H1 (cell line): ENCODE results near the gene RNF38. TPM values are rescaled to one million over a fixed set of nuclear protein-coding genes. Genes with fewer than 3 reads are reported as not detected.

Experiments used
- BRCA1 ChIP-seq: IDR thresholded peaks from 2 replicates; pipeline ENCODE4 v1.6.1; 2012; ENCODE audit warnings: low read depth, low read length, improper control_type of control experiment
- CREB1 ChIP-seq: IDR thresholded peaks from 2 replicates; pipeline ENCODE4 v1.6.1; 2012; ENCODE audit warnings: inconsistent platforms
- EZH2 ChIP-seq: fragments of 200-600 bp; sonication (generic); IDR thresholded peaks from 2 replicates; pipeline ENCODE4 v1.7.1; 2012; ENCODE audit warnings: low read depth, mild to moderate bottlenecking, moderate library complexity, low read length, inconsistent platforms; ENCODE audit not compliant: severe bottlenecking
- GABPA ChIP-seq: IDR thresholded peaks from 2 replicates; pipeline ENCODE4 v1.6.1; 2011; ENCODE audit warnings: mild to moderate bottlenecking, low read length, moderate library complexity, borderline replicate concordance; ENCODE audit not compliant: insufficient read depth
- KDM4A ChIP-seq: IDR thresholded peaks from one replicate; pipeline ENCODE4 v1.7.1; 2012; ENCODE audit warnings: low read depth, mild to moderate bottlenecking, moderate library complexity, low read length, inconsistent platforms; ENCODE audit not compliant: severe bottlenecking
- MAFK ChIP-seq: IDR thresholded peaks from 2 replicates; pipeline ENCODE4 v1.6.1; 2012; ENCODE audit warnings: low read depth, mild to moderate bottlenecking, improper control_type of control experiment, low read length
- NRF1 ChIP-seq: IDR thresholded peaks from 2 replicates; pipeline ENCODE4 v1.6.1; 2011; ENCODE audit warnings: mild to moderate bottlenecking, low read depth, low read length, improper control_type of control experiment
- SP4 ChIP-seq: IDR thresholded peaks from 2 replicates; pipeline ENCODE4 v1.6.1; 2012; ENCODE audit warnings: low read length, inconsistent platforms
- SRF ChIP-seq: IDR thresholded peaks from 2 replicates; pipeline ENCODE4 v1.6.1; 2011; ENCODE audit warnings: mild to moderate bottlenecking, low read depth, low read length, moderate library complexity
- TEAD4 ChIP-seq: IDR thresholded peaks from 2 replicates; pipeline ENCODE4 v1.6.1; 2012; ENCODE audit warnings: low read depth, low read length, inconsistent platforms, mixed read lengths
- polyA plus RNA-seq, 7 experiments: library from polyadenylated mRNA; depleted of rRNA in 3 of 7; stranded (reverse) in 5 of 7; unstranded in 2 of 7; fragments of >200 nt in 5 of 7; fragments of 200-250 nt in 2 of 7; gene quantifications; 1 replicate in 5 of 7; 2 replicates in 1 of 7; 4 replicates in 1 of 7; pipeline versions ENCODE4 v1.2.1 to v1.2.3, GENCODE V29; 2011 to 2013; ENCODE audit warnings: missing spikeins in 2 of 7, mixed read lengths in 2 of 7
- total RNA-seq: library from RNA; stranded (reverse); fragmentation: NEBNext Ultra II Directional; extraction: Animal tissue kit (Norgen Biotek cat#: 25700); gene quantifications from 2 replicates; pipeline ENCODE4 v1.2.1, GENCODE V29; 2021

The RNF38 gene
- total and polyA plus RNA-seq, 2 of the 8 experiments (the other 6 are each of a cell fraction or from before 2014, with no cell fraction given): 54.9 to 60.9 TPM

DNA sequence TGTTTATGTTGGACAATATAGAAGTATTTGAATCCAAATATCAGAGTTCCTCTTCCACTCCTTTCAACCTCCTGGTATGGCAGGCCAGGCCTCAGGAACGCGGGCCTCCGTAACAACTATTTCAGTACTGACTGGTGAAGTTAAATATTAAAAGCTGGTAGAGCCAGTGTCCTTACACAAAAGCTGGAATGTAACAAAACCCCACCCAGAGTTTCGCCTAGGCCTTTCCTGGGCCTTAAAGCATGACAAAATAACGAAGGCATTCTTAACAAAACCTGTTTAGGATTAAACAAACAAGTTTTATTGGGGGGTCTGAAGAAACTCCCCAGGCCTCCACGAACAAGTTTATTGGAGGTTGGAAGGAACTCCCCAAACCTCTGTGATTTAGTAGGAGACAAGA is 80.3 kb downstream of the RNF38 start (continued):
- TF ChIP-seq GABPA: no peak
- no peak for TF ChIP-seq EZH2
- no peak for TF ChIP-seq SRF
- no peak for TF ChIP-seq NRF1
- TF ChIP-seq MAFK: no peak
- TF ChIP-seq SP4: no peak
- no peak for TF ChIP-seq TEAD4
- no peak for TF ChIP-seq BRCA1
- TF ChIP-seq KDM4A: no peak
- TF ChIP-seq CREB1: no peak
